ENCODE data around the gene GARNL3.

GARNL3 gene

DNA sequence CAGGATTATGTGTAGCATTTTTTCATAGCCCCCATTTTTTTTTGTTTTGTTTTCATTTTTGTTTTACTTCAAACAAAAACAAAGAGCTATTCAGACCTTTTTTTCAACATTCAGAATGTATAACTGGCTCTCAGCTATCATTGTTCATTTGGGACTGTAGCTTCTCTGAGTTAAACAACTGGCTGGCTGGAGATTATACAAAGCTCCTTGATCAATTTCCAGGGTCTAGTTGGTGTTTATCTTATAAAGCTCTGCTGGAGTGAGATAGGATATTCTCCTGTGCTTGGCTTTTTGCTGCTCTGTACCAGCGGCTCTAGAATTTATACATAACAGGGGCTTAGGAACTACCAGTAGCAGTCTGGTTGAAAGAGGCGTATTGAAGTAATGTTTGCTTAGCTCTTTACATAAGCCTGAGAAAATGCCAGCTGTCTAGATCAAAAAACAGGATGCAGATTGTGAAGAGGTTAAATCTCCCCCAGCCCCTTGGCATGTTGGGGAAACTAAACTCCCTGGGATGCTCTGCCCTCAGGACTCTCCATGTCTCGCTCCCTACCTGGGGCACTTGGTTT, 15.2 kb downstream of the GARNL3 start:
- no peak for DNase-seq (ENCODE audit: low read depth)

DNA sequence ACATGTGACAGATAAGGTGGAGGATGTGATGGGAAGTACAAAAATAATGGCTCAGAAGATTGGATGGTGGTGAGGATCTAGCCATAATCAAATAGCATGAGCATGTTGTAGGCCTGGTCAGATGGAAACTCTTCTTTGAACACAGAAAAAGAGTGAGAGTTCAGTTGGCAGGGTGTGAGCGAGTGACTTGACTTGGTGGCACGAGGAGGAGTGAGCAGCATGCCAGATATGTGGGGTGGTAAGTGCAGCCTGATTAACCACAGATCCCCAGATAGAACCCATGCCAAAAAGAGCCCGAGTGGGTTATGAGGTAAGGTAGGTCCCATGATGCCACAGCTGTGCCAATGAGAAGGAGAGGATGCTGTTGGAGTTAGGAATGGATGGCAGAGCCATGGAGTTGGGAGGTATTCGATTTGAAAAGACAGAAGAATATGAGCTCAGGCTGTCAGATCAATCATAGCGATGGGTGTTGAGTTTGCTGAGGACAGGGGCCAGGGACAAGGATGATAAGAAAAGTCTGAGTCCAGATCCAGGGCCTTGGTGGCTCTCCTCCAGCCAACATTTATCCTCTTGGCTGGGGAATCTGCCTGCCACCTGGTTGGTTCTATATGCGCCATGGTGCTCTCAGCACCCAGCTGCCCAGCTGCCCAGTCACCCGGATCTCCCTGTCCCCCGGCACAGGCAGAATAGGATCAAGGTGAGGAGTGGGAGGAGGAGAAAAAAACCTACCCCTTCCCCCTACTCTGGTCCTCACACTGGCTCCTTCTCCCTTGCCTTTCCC, 16.5 kb downstream of the GARNL3 start:
- no peak for DNase-seq (ENCODE audit: low read depth)

DNA sequence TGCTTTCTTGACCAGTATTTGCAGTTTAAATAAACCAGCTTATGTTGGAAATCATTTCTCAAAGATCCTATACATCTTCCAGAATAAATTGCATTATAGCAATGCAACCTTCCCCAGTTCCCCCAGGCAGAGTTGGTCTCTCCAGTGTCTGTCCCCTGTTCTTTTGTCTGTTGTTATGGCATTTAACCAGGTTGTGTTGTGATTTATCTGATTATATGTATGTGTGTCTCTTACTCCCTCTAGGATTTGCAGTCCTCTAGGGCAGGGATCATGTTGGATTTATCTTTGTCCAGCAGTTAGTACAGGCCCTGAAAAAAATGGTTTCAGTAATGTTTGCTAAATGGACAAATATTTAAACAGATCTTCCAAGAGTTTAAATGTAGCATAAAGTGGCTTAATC, 17.3 kb downstream of the GARNL3 start:
- DNase-seq (ENCODE audit: low read depth): no peak

DNA sequence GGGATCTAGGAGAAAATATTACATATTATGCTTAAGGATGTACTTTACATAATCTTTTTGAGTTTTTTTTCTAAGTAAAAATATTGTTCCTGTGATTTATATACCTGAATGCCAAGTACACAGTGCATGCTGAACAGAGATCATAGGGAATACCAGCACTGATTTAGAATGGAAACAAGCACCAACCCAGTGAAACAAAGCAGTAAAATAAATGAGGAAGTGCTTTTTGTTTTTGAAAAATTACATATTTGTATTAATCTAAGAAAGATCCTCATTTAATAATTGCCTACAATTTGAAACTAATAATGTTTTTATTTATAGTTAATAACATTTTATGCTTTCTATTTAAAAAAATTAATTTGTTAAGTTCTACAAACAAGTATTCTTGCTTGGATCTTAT, 18.0 kb downstream of the GARNL3 start:
- no peak for DNase-seq (ENCODE audit: low read depth)

DNA sequence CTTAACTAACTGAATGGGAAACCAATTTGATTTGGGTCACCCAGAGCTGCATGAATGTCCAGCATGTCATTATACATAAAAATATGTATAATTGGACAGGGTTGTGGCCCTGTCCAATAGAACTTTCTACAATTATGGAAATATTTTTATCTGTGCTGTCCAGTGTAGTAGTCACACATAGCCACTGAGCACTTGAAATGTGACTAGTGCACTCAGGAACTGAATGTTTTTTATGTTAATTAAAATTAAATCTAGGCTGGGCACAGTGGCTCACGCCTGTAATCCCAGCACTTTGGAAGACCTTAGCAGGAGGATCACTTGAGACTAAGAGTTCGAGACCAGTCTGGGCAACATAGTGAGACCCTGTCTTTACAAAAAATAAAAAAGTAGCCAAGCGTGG, 18.6 kb downstream of the GARNL3 start:
- DNase-seq (ENCODE audit: low read depth): no peak

DNA sequence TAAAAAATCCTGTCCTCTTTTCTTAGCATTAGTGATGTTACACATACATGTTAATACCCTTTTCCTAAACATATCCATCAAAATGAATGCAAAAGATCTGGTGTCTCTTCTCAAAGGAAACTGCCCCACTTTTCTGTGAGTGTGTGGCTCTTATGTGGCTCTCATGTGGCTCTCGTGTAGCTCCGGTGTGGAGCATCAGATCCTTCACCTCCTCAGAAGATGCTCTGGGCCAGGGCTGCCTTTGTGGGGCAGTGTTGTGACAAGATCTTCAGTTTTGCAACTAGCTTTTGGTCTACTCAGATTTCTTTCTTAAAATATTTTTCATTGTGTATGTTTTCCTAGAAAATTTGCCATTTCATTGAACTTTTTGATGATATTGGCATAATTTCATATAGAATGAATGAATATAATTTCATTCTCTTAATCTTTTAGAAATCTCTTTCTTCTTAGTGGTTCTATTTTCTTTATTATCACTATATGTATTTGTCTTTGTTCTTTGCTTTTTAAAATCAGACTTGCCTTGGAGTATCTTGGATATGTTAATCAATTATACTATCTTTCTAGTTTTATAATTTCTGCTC, 19.4 kb downstream of the GARNL3 start:
- DNase-seq (ENCODE audit: low read depth): peak; percentile 17

DNA sequence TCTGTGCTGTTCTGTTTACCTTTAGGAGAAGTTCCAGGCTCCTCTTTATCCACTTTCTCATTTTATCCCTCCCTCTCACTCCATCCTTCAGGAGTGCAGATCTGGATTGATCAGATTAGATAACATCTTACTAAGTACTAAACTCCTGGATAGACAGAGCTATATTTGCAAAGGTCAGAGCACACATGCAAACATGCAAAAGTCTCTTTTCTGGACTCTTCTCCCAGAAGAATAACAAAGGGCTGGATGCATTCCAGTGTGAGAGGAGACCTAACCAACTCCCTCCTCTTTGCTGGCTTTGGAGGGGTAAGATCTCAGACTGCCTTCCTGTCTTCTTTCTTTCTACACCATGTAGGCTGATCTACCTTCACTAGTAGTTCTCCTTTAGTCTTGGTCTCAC, 21.4 kb downstream of the GARNL3 start:
- DNase-seq (ENCODE audit: low read depth): no peak

DNA sequence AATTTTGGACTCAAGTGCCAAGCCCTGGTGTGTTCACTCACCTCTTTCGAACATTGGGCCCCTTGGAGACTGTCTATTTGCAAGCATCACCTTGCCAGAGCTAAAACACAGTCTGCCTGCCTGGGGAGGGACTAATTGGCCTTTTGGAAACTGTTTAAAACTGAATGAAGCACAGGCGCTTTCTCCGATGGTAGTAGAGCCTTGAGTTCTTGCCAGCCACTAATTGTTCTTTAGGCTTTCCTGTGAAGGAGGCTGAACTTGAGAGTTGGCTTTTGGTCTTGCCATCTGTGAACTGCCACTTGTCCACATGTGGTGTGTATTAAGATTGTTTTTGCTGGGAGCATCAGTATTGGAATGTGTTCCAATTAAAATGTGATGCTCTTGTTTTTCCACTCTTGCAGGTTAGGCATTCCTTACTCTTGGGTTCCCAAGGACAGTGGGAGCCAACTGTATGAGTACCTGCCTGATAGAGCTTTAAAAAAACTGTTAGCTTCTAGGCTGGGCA, 26.0 kb downstream of the GARNL3 start:
- no peak for DNase-seq (ENCODE audit: low read depth)

DNA sequence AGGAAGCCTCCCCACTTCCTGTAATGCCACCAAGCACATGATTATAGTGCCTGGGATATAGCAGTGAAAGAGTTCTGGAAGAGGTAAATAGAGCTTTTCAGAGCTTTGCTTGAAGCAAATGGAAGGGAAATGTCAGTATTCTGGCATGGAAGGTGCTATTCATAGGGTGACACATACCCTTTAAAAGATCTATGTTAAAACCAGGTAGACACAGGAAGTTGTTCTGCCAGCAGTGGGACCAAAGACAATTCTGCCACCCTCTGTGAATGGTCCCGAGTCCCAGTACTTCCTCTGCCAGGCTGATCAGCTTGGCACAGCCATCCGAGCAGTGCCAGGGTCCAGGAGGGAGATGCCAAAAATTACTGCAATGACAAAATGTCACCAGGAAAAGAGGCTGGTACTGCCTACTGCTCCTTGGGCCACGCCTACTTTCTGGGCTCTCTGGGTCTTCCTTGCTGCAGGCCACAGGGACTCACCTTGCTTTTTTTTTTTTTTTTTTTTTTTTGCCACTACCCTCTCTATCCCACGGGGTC, 26.7 kb downstream of the GARNL3 start:
- no peak for DNase-seq (ENCODE audit: low read depth)

DNA sequence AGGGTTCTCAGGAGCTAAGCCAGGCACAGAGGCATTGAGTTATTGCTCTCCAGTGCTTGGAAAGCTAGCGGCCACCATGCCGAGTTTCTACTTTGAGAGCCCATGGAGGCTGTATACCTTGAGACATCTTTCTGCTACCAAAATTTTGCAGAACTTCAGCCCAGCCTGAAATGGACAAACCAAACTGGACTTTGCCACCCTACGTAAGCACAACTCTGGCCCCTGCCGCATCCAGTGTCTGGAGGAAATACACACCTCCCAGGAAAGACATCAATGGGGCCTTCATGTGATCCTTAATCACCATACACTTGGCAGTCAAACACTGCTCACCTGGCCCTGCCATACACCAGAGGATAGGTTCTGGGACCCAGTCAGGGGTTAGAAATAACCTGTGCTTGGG, 27.8 kb downstream of the GARNL3 start:
- DNase-seq (ENCODE audit: low read depth): no peak

DNA sequence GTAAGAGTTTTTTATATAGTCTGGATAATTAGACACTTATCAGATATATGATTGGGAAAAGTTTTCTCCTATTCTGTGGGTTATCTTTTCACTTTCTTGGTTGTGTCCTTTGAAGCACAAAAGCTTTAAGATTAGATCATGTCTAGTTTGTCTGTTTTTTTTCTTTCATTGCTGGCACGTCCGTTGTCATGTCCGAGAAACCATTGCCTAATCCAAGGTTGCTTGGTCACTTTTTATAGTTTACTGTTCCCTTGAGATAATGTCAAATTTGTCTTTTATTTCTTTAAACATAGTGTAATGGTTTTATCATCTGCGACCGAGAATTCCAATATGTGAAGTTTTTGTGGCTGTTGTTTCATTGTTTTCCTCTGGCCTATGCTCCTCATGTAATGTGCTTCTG, 28.8 kb downstream of the GARNL3 start:
- no peak for DNase-seq (ENCODE audit: low read depth)

DNA sequence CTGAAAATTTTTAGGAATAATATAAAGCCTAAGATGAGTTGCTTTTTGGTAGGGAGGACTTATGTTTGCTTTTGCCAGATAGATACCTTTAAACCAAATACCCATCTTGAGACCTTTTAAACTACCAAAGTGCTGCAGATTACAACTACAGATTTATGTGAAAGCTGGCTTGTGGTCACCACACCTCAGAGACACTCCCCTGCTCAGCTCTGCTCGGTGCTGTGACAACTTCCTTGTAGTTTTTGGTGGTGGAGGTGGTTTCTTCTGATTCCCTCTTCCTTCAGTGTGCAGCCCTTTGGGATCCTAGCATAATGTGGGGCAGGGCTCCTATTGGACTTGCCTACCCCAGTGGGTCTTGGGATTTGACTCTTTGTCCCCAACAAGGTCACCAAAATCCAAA, 29.2 kb downstream of the GARNL3 start:
- no peak for DNase-seq (ENCODE audit: low read depth)

DNA sequence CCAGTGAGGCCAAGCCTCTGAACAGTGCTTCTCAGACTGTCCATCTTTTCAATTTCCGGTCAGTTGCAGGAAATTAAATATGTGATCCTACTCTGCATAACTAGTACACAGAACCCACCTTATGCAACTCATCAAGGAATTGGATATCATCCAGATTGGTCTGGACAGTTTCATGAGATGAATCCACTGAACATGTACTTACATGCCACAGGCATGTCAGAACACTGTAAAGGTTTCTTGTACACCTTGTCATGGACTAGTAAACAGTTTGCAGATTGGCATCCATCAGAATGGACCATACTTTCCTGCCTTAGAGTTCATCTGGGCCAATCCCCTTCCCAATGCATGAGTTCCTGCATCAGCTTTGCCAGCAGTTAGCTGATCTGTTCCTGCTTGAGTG, 30.4 kb downstream of the GARNL3 start:
- no peak for DNase-seq (ENCODE audit: low read depth)

DNA sequence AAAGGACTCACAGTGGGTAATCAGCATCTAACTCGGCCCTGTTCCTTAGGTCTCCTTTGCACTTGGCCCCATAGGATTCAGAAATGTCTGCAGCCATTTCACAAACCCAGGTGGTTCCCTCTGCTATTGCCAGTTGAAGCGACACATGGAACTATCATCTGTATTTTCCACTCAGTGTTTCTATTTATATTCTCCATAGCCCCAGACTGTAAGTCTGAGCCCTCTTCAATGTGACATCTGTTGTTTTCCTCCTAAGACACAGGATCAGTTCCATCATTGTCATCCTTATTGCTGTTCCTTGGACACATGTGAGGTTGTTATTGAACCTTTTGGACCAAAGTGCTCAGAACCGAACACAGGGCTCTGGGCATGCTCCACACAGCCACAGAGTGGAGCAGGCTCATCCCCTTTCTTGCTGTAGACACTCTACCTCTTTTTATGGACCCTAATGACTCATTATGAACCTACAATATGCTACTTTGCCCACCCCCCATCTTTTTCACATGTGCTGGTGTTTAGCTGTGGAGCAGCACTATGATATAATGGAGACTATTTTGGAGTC, 36.4 kb downstream of the GARNL3 start:
- no peak for DNase-seq (ENCODE audit: low read depth)

DNA sequence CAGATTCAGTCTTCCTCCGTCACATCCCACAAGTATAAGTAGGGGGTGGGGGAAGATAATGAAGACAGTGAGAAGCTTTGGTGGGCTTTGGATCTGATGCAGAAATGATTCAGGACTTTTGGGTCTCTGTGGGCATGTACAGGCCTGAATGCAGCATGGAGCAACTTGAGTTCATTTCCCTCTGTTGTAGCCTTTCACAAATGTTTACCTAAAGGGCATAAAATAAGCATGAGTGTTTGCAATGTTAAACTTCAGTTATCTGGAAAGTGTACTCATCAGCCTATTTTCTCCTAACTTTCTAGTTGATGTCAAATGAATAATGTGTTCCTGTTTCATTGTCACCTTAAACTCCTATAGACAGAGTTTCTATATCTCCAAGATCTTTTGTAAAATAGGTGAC, 39.3 kb downstream of the GARNL3 start:
- no peak for DNase-seq (ENCODE audit: low read depth)

DNA sequence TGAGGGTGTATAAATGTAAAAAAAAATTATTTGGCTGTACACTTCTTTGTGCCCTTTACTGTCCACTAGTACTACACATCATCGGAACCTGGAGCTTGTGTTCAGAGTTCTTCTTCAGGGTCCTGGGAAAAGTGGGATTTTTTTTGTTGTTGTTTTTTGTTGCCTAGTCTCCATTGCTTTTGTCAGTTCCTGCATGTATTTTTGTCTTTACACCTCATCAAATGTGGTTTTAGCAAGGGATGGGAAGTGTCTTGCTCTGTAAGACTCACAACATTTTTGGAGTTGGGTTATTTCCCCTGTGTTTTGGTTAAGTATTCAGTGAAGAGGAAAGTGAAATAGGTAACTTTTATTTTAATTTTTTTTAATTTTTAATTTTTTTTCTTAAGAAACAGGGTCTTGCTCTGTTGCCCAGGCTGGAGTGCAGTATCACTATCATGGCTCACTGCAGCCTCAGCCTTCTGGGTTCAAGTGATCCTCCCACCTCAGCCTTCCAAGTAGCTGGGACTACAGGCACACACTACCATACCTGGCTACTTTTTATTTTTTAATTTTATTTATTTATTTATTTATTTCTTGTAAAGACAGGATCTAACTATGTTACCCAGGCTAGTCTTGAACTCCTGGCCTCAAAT, 40.7 kb downstream of the GARNL3 start:
- DNase-seq (ENCODE audit: low read depth): no peak

DNA sequence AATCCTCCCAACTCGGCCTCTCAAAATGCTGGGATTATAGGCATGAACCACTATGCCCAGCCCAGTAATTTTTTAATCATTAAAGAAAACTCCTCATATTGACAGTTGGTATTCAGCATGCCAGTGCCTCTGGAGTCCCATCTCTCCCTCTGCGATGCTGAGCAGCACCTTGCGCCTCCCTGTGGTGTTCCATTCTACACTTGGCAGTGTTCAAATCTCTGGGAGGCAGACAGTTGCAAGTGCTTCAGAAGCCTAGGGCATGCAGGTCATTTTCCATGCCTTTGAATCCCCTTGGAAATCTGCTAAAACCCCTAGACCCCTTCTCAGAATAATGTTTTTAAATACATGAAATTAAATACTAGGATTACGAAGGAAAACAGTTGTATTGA, 41.3 kb downstream of the GARNL3 start:
- DNase-seq (ENCODE audit: low read depth): no peak

DNA sequence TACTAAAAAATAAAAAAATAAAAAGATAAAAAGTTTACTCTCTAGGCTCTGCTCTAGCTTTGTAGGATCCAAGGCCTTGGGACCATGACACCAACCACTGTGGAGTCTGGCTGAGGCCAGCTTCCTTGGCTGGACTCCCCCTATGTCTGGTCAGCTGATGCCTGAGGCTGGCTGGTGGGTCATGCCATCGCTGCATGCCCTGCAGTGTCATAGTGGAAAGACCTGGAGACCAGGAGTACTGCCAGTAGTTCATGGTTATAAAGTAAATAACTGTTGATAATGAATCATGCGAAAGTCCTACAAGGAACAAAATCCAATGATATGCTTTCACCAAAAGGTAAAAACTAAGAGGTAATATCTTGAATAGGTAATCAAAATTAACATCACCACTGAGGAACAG, 43.2 kb downstream of the GARNL3 start:
- DNase-seq (ENCODE audit: low read depth): no peak

DNA sequence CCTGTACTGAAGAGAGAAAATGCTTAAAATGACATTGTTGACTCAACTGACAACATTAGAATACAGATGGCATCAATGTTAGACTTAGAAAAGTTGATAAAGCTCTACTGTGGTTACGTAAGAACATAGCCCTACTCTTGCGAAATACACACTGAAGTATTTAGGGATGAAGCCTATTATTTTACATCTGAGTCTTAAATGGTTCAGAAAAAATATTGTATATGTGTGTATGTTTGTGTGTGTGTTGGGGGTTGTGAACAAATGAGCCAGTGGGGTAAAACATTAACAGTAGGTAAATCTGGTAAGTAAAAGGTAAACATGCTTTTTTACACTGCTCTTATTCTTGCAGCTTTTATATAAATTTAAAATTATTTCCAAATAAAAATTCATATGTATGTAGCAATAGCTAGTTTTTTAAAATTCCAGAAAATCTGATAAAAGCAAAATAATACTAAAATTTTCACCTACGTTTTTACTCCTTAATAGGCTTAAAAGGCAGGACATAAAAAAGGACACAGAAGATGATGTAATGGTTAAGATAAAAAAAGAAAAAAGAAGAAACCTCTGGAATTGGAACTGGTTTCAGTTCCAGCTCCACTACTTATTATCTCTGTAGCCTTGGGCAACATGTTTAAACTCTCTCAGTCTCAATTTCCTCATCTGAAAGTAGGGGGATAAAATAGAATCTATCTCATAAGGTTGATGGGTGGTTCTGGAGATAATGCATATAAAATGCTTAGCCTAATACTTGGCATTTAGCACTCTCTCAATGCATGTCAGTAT, 44.3 kb downstream of the GARNL3 start:
- no peak for DNase-seq (ENCODE audit: low read depth)

DNA sequence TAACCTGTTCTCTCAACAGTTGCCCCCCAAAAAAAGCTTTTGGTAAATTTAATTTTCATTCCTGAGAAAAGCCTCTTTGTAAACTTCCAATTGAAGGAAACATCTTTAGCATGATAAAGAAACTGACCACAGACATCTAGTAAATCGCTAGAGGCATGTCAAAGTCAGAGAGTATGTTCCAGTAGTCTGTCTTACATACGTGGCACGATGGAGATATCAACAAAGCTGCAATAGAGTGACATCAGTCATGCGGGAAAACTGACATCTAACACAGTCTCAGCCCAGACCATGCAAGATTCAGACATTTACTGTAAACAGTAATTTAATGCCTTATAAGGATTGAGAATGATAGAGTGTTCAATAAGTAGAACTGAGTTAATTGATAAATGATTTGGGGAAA, 45.1 kb downstream of the GARNL3 start:
- no peak for DNase-seq (ENCODE audit: low read depth)

DNA sequence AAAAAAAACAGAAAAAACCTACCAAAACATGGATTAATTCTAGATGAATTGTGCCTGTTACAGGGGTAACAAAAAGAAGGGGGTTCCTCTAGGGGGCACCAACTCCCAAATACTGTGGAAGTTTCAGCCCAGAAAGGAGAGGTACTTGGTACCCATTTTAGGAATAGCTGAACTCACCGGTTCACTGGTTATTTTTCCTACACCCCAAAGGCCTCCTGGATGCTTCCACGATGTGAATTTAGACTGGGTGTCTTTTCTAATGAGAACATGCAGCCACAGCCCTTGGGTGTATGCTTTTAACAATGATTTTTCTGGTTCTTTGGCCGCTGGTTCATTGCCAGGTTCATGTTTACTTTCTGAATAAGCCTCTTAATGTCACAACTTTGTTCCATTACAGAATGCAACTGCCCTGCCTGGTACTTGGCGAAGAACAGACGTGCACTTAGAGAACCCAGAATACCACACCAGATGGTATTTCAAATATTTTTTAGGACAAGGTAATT, 46.7 kb downstream of the GARNL3 start:
- DNase-seq (ENCODE audit: low read depth): no peak
